ENCODE measurements around the gene MAP2K3.
"Not testable (repeated sequence)": the region's sequence is repeated elsewhere in the genome, so short reads cannot be mapped to it uniquely, and the experiment has no call there.

Gene MAP2K3

GRCh38 chr17:21337981-21338625, 53.6 kb downstream of the MAP2K3 start:
- not testable (repeated sequence) for DNase-seq

- DNase-seq = no peak
These were observed 54.5 kb downstream of the MAP2K3 start for GRCh38 chr17:21339011-21339410.

GRCh38 chr17:21339571-21339970, 55.1 kb downstream of the MAP2K3 start:
- DNase-seq = not testable (repeated sequence)

- not testable (repeated sequence) for DNase-seq
These were observed 55.9 kb downstream of the MAP2K3 start for GRCh38 chr17:21340407-21340806.

GRCh38 chr17:21341279-21341678, 56.8 kb downstream of the MAP2K3 start:
- not testable (repeated sequence) for DNase-seq

GRCh38 chr17:21341925-21342540, 57.5 kb downstream of the MAP2K3 start:
- DNase-seq = not testable (repeated sequence)

GRCh38 chr17:21343061-21343949, 58.8 kb downstream of the MAP2K3 start:
- DNase-seq = not testable (repeated sequence)

GRCh38 chr17:21344801-21345200, 60.3 kb downstream of the MAP2K3 start:
- not testable (repeated sequence) for DNase-seq

GRCh38 chr17:21345236-21345635, 60.7 kb downstream of the MAP2K3 start:
- no peak for DNase-seq

- DNase-seq = not testable (repeated sequence)
These were observed 61.6 kb downstream of the MAP2K3 start for GRCh38 chr17:21346107-21346506.

- DNase-seq = not testable (repeated sequence)
These were observed 62.2 kb downstream of the MAP2K3 start for GRCh38 chr17:21346651-21347250.

- not testable (repeated sequence) for DNase-seq
These were observed 63.1 kb downstream of the MAP2K3 start for GRCh38 chr17:21347660-21348059.

GRCh38 chr17:21348081-21348925, 63.8 kb downstream of the MAP2K3 start:
- not testable (repeated sequence) for DNase-seq

GRCh38 chr17:21348926-21349261, 64.4 kb downstream of the MAP2K3 start:
- not testable (repeated sequence) for DNase-seq

GRCh38 chr17:21349358-21350050, 65.0 kb downstream of the MAP2K3 start:
- not testable (repeated sequence) for DNase-seq

GRCh38 chr17:21350495-21350894, 66.0 kb downstream of the MAP2K3 start:
- DNase-seq = not testable (repeated sequence)

GRCh38 chr17:21351366-21352065, 67.0 kb downstream of the MAP2K3 start:
- DNase-seq = no peak

GRCh38 chr17:21352221-21352980, 67.9 kb downstream of the MAP2K3 start:
- no peak for DNase-seq

GRCh38 chr17:21352981-21353265, 68.4 kb downstream of the MAP2K3 start:
- DNase-seq = no peak

- DNase-seq = no peak
These were observed 69.0 kb downstream of the MAP2K3 start for GRCh38 chr17:21353326-21354010.

Data from Kasumi-1 (cell line).